Suprapubic skin (tissue), 3 donors: Measurements from ENCODE around the gene UVSSA.

Experiments used
- CTCF ChIP-seq, 2 donors: fragments of 200-600 bp in 1 of 2; fragments of 450-650 bp in 1 of 2; sonication (generic) in 1 of 2; IDR thresholded peaks; one replicate each; pipeline ENCODE4 v1.5.1; 2016 to 2019; ENCODE audit warnings: antibody characterized with exemption in 2 of 2, mild to moderate bottlenecking in 1 of 2, moderate library complexity in 1 of 2
- EP300 ChIP-seq: sonication (generic); formaldehyde crosslinking; IDR thresholded peaks from one replicate; pipeline ENCODE4 v1.6.1; 2017; ENCODE audit warnings: antibody characterized with exemption
- POLR2A ChIP-seq, 2 donors: fragments of 450-650 bp; IDR thresholded peaks; one replicate each; pipeline ENCODE4 v1.6.1; 2017; ENCODE audit warnings: antibody characterized with exemption in 2 of 2, mild to moderate bottlenecking in 2 of 2, moderate library complexity in 2 of 2

GRCh38 chr4:1401409-1402020 lies 54.5 kb downstream of the UVSSA start:
- TF ChIP-seq CTCF (IDR thresholded peaks at IDR 0.05) (no peak), POLR2A (IDR thresholded peaks at IDR 0.05) (no peak), EP300 (no peak)
